Right forelimb (tissue), 1 donor: ENCODE measurements around the gene OR13H1.
"Not testable (repeated sequence)": the region's sequence is repeated elsewhere in the genome, so short reads cannot be mapped to it uniquely, and the experiment has no call there.

Experiments used
- DNase-seq: peaks from one replicate; pipeline ENCODE4 v3.0.0-alpha.2; 2018

The OR13H1 gene, protein sequence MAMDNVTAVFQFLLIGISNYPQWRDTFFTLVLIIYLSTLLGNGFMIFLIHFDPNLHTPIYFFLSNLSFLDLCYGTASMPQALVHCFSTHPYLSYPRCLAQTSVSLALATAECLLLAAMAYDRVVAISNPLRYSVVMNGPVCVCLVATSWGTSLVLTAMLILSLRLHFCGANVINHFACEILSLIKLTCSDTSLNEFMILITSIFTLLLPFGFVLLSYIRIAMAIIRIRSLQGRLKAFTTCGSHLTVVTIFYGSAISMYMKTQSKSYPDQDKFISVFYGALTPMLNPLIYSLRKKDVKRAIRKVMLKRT

DNA sequence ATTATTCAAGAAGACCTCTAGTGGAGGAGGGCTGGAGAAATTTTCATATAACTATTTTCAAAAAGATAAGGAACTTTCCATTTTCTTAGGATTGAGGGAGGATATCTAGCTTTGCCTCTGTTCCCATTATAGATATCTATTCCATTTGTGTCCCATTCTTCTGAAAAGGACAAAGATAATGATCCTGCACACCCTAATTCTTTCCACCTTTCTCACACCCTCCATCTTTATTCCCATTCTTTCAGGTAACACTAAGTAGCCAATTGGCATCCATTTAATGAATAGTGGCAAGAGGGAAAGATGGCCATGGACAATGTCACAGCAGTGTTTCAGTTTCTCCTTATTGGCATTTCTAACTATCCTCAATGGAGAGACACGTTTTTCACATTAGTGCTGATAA is at the start of gene OR13H1:
Gene OR13H1 (plus strand): TSS at position 301 of the 400 bp plus-strand sequence. CDS start 0 bp downstream, at position 301.
- DNase-seq: no peak

DNA sequence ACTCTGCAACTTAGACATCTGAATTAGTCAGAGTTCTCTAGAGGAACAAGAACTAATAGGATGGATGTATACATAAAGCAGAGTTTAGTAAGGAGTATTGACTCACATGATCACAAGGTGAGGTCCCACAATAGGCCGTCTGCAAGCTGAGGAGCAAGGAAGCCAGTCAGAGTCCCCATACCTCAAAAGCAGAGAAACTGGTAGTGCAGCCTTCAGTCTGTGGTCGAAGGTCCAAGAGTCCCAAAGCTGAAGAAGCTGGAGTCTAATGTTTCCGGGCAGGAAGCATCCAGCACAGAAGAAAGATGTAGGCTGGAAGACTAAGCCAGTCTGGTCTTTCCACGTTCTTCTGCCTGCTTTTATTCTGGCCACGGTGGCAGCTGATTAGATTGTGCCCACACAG is 42.3 kb upstream of the OR13H1 start:
- DNase-seq: not testable (repeated sequence)

DNA sequence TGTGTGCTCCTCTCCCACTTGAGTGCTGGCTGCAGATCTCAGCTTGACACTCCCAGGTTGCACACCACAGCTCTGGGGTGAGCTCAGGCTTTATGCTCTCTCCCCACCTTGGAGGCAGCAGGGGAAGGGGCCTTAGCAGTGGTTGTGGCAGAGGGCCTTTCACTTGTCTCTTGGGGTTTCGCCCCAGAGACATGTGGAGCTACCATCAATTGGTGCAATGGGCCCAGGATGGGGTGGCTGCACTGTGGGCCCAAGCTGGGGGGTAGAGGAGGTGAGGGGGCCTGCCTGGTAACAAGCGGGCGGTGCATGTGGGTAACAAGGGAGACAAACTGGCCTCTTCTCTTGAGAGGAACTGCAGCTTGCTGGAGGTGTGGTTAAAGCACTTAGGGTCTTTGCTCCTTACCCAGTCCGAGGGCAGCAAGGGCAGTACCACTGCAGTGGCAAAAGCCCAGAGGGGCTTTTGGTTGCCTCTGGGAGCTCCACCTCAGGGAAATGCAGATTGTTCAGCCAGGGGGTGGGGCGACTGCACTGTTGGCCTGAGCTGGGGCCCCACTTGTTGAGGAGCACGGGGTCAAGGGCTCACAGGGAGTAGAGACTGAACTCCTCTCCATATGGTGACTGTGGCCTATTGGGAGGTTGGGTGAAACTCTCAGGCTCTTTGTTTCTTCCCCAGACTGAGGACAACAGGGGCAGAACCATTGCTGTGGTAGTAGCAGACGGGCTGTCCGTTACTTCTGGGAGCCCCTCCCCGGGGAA is 30.5 kb upstream of the OR13H1 start:
- DNase-seq: no peak

DNA sequence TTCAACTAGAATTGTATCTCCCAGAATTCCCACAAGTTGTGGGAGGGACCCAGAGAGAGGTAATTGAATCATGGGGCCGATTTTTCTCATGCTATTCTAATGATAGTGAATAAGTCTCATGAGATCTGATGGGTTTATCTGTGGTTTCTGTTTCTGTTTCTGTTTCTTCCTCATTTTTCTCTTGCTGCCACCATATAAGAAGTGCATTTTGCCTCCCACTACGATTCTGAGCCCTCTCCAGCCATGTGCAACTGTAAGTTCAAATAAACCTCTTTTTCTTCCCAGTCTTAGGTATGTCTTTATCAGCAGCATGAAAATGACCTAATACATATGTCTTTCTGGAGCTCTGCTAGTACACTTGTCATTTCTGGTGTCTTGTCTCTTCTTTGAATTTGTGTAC is 22.1 kb upstream of the OR13H1 start:
- no peak for DNase-seq

DNA sequence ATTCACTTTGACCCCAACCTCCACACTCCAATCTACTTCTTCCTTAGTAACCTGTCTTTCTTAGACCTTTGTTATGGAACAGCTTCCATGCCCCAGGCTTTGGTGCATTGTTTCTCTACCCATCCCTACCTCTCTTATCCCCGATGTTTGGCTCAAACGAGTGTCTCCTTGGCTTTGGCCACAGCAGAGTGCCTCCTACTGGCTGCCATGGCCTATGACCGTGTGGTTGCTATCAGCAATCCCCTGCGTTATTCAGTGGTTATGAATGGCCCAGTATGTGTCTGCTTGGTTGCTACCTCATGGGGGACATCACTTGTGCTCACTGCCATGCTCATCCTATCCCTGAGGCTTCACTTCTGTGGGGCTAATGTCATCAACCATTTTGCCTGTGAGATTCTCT is 344 bp downstream of the OR13H1 start:
- no peak for DNase-seq

DNA sequence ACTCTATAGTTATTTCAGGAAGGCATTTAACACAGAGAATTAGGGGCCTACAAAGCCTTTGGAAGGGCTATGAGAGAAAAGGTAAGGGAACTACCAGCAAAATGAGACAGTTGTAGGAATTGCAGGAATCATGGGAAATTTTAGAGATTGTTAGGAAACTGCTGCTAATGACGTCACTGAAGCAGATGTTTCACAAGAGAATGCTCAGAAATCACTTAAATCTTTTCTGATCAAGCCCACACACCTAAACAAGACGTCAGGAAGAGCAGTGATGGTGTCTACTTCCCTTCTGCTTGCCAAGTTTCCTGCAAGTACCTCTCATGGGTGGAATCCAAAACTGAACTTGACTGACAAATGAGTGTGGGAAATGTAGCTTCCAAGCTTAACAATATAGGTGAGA is 5.1 kb downstream of the OR13H1 start:
- DNase-seq: no peak

DNA sequence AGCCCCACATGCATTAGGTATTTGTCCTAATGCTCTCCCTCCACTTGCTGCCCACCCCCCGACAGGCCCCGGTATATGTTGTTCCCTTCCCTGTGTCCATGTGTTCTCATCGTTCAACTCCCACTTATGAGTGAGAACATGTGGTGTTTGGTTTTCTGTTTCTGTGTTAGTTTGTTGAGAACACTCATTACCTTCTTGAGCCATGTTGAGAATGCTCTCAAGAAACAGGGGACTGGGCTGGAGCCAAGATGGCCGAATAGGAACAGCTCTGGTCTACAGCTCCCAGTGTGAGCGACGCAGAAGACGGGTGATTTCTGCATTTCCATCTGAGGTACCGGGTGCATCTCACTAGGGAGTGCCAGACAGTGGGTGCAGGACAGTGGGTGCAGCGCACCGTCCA is 8.6 kb downstream of the OR13H1 start:
- DNase-seq: not testable (repeated sequence)

DNA sequence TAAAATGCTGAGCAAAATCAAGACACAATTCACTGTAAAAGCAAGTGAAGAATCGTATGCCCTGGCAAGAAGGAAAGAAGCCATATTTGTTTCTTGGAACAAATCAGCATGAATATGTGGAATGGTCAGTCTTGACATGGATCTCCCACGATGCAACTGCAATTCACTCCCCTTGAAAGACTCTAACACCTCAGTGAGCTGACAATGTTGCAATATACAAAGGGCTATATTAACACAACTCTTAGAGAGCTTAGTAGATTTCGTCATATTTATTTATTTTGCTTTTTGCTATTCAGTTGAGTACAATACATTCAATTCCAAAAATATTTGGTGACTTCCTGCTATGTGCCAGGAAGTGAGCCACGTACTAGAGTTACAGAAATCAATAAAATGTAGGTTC is 14.7 kb downstream of the OR13H1 start:
- DNase-seq: no peak

DNA sequence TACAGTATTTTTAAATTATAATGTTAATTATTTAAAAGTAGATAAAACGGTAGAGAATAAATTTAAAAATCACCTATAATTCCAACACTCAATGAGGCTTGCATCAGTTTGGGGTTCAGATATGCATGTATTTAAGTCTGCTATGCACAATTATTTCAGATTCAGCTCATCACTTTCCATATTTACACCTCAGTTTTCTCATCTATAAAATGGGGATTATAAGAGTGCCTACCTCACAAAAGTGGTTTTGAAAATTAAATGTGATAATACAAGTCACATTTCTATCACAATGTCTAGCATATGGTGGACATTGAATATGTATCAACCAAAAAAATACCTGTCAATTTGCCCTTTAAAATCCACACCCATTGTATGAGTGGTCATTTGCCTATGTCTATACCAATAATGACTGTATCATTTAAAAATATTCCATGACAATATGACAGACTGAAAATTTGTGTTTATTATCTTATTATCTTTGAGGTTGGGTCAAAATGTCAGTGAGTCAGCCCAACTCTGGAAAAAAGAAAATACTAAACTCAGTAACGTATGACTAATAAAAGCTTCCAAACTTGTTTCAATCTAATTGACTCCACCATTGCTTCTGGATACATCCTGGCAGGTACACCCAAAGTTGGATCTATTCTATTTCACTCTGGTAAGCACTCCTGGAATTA is 20.8 kb downstream of the OR13H1 start:
- DNase-seq: no peak

DNA sequence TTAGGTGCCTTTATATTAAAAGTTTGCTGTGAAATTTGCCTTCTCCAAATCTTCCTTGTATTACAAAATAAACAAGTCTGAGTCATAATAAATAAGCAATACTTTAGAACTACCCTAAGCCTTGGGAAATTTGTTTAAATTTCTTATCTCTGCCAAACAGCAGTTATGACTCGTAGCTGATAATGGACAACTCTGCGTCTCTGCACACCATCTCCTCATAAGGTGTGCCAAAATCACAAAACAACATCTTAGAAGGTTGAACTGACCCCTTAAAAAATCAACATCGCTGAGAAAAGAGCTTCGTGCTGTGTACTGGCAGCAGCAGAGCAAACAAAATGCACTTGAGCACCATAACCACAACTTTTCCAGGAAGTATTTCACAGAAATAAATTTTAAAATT is 22.0 kb downstream of the OR13H1 start:
- DNase-seq: no peak

DNA sequence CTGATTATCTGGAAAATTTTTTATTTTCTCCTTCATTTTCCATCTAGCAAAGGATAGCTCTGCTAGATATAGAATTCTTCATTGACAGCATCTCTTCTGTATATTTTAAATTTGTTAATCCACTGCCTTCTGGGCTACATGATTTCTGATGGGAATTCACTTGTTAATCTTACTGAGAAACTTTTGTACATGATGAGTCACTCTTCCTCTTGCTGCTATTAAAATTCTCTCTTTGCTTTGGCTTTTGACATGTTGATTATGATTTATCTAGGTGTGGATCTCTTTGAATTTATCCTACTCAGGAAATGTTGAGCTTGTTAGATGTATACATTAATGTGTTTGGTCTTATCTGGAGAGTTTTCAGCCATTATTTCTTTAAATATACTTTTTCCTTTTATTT is 27.5 kb downstream of the OR13H1 start:
- DNase-seq: no peak

DNA sequence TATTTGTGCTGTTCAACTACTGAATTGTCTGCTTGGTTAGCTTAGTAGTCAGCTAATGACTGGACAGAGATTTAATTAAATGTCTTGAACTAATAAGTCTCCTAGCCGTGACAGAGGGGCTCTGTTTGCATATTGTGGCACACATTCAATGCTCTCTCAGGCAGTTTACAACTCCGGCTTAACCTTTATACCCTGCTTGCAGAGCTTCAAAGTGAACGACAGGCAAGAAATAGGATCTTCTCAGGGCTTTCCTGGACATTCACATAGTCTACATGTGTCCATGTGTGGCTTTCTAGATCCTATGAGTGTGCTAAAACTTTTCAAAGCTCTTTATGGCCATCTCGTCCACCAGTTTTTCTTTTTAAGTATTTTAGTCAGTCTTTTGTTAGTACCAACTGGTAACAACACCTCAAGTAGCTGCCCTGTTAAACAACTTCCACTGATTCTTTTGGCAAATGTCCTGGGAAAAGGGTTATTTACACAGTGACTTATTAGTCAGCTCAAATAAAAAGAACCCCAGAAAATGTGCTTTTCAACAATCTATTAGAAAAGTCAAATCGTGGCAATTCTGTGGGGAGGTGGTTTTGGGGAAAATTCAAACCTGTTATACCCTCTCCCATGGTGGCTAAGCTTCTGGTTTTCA is 28.6 kb downstream of the OR13H1 start:
- no peak for DNase-seq

DNA sequence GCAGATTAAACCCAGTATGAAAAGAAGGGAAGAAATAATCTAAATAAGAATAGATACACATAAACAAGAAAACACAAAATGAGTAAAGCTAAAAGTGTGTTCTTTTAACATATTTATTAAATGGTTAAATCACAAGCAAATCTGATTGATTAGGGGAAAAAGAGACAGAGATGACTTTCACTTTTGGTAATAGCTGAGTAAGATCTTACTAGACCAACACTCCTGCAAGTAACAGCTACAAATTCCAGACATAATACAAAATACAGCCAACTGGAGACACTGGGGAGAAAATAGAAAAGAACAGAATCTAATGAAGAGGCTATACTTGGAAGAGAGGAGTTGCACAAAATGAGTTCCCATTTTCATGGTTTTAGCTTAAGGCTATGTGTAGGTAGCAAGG is 33.5 kb downstream of the OR13H1 start:
- no peak for DNase-seq

DNA sequence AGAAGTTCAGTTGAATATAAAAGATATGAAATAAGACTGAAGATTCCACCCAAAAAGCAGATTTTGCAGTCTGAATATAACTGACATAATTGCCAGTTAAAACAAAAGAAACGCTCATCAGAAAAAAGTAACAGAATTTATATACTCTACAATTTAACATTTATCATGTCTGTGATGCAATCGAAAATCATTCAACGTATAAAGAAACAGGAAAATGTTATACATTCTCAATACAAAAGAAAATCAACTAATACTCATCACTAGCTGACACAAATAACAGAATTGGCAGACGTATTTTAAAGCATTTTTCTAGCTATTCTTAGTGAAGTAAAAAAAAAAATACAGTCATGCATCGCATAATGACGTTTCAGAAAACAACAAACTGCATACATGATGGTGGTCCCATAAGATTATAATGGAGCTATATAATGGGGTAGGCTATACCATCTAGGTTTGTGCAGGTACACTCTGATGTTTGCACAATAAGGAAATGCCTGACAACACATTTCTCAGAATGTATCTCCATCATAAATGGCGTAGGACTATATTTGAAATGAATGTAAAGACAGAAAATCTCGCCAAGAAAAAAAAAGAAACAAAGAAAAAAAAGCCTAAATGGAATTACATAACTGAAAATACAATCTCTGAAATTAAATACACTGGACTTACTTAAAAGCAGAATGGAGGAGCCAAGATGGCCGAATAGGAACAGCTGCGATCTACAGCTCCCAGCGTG is 34.3 kb downstream of the OR13H1 start:
- no peak for DNase-seq

DNA sequence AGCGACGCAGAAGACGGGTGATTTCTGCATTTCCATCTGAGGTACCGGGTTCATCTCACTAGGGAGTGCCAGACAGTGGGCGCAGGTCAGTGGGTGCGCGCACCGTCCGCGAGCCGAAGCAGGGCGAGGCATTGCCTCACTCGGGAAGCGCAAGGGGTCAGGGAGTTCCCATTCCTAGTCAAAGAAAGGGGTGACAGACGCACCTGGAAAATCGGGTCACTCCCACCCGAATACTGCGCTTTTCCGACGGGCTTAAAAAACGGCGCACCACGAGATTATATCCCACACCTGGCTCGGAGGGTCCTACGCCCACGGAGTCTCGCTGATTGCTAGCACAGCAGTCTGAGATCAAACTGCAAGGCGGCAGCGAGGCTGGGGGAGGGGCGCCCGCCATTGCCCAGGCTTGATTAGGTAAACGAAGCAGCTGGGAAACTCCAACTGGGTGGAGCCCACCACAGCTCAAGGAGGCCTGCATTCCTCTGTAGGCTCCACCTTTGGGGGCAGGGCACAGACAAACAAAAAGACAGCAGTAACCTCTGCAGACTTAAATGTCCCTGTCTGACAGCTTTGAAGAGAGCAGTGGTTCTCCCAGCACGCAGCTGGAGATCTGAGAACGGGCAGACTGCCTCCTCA is 35.0 kb downstream of the OR13H1 start:
- DNase-seq: not testable (repeated sequence)

DNA sequence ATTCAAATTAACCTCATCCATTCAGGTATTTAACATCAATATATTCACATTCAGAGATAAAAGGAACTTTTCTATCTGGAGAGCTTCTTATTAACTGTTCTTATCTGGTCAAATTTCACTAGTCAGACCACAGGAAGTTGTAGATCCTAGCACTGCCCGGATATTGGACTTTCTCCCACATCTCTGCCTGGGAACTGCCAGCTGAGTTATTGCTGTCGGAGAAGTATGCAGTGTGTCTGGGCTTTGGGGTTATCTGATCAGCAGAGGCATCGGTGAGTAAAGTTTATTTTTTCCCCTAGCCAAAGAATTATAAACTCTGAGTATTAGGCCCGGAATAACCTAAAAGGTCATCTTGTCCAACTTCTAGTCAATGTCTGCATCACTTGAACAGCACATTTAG is 45.1 kb downstream of the OR13H1 start:
- DNase-seq: no peak
